Neural crest cell (in vitro differentiated cells): ENCODE results near the gene BICDL2. TPM values are rescaled to one million over a fixed set of nuclear protein-coding genes. Genes with fewer than 3 reads are reported as not detected.

ENCODE experiments used
- DNase-seq: peaks from one replicate; pipeline ENCODE4 v3.0.0; 2021; ENCODE audit warnings: low read depth, mixed read lengths, low spot score
- H3K27ac Mint-ChIP-seq: one replicate; pipeline ENCODE4 v1.8.0; 2021; ENCODE audit warnings: mild to moderate bottlenecking, mixed read lengths; ENCODE audit not compliant: unreplicated experiment
- H3K27me3 Mint-ChIP-seq: 2 replicates; pipeline ENCODE4 v1.8.0; 2021; ENCODE audit warnings: low read depth, mild to moderate bottlenecking, mixed read lengths
- H3K36me3 Mint-ChIP-seq: 2 replicates; pipeline ENCODE4 v1.8.0; 2021; ENCODE audit warnings: low read depth, mild to moderate bottlenecking, mixed read lengths
- H3K4me1 Mint-ChIP-seq: 2 replicates; pipeline ENCODE4 v1.8.0; 2021; ENCODE audit warnings: mixed read lengths
- H3K4me3 Mint-ChIP-seq: one replicate; pipeline ENCODE4 v1.8.0; 2021; ENCODE audit warnings: mild to moderate bottlenecking, mixed read lengths
- H3K9me3 Mint-ChIP-seq: 2 replicates; pipeline ENCODE4 v1.8.0; 2021; ENCODE audit warnings: mixed read lengths
- total RNA-seq: library from RNA; stranded (reverse); gene quantifications from 2 replicates; pipeline ENCODE4 v1.2.1, GENCODE V29; 2021
- TF ChIP-seq, protein P1 (sequence below): fragments of 200-600 bp; sonication (generic); conservative IDR thresholded peaks from 2 replicates; pipeline ENCODE4 v1.5.0; 2021; ENCODE audit warnings: antibody characterized with exemption, mild to moderate bottlenecking

BICDL2 gene
- total RNA-seq, 1 donor from 2014 or later: not detected

DNA sequence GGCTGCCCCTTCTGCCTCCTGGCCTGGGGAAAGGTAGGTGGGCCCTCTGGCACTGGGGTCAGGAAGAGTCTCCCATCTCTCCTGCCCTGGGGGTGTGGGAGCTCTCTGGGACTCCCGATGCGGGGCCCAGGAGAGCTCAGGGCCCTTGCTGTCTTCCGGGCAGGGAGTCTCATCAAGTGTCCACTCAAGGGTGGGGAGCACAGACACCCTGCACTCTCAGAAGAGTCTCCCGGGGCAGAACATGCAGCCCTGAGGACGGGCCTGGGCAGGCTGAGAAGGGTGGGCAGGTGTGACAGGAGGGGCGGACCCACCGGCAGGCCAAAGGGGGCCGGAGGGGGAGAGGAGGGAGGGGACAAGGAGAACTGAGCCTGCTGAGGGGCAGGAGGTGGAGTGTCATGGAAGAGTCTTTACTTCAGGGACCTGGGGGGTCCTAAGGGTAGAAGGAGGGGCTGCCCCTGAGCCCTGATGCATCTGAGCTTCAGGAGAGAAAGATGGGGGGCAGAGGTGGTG, 48.1 kb downstream of the BICDL2 start:
- H3K4me1 Mint-ChIP-seq: no peaks in the 10 kb centered on the region
- H3K27me3 Mint-ChIP-seq: peaks cover 4% of the 10 kb centered on the region
- TF ChIP-seq, protein P1, sequence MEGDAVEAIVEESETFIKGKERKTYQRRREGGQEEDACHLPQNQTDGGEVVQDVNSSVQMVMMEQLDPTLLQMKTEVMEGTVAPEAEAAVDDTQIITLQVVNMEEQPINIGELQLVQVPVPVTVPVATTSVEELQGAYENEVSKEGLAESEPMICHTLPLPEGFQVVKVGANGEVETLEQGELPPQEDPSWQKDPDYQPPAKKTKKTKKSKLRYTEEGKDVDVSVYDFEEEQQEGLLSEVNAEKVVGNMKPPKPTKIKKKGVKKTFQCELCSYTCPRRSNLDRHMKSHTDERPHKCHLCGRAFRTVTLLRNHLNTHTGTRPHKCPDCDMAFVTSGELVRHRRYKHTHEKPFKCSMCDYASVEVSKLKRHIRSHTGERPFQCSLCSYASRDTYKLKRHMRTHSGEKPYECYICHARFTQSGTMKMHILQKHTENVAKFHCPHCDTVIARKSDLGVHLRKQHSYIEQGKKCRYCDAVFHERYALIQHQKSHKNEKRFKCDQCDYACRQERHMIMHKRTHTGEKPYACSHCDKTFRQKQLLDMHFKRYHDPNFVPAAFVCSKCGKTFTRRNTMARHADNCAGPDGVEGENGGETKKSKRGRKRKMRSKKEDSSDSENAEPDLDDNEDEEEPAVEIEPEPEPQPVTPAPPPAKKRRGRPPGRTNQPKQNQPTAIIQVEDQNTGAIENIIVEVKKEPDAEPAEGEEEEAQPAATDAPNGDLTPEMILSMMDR: no peak
- no peak for DNase-seq
- H3K9me3 Mint-ChIP-seq: no peaks in the 10 kb centered on the region
- no peak overlapping the region for H3K27ac Mint-ChIP-seq
- no peaks in the 10 kb centered on the region for H3K36me3 Mint-ChIP-seq
- no peak overlapping the region for H3K4me3 Mint-ChIP-seq

DNA sequence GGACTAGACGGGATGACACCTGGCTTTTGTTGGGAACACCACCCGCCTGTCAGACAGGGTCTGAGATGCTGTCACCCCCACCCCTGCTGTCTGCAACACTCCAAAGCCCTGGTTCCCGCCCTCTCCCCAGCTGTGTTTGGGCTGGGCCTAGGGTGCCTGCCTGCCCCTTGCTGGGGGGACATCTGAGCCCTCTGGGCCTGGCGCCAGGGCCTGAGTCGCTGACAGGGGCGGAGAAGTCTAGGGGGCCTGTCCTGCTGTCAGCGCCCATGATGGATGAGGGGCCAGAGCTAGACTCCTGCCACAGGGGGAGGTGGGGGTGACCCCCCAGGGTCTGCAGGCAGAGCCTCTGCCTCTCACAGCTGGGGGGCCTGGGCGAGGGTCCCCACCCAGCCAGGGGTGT, 48.9 kb downstream of the BICDL2 start:
- Mint-ChIP-seq H3K9me3 (no peaks in the 10 kb centered on the region), H3K4me3 (no peak overlapping the region), H3K27ac (no peak overlapping the region), H3K4me1 (no peaks in the 10 kb centered on the region), H3K27me3 (peaks cover 6% of the 10 kb centered on the region), H3K36me3 (no peaks in the 10 kb centered on the region)
- DNase-seq: no peak
- TF ChIP-seq, protein P1: no peak

DNA sequence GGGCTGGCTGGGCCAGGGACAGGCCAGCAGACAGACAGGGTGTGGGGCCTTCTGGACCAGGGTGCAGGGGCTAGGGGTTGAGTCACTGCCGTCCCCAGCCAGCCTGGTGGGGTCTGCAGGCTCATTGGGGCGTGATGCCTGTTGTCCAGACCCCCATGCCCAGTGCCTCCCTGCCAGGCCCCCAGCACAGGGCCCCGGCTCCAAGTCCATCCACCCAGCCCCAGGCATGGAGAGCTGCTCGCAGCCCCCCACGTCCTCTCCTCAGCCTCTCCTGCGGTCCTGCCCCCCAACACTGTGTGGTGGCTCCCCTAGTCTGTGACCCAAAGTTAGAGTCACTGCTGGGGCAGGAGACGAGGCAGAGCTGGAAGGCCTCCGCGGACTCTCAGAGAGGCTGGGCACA, 49.5 kb downstream of the BICDL2 start:
- H3K4me3 Mint-ChIP-seq: no peak overlapping the region
- no peaks in the 10 kb centered on the region for H3K4me1 Mint-ChIP-seq
- H3K9me3 Mint-ChIP-seq: no peaks in the 10 kb centered on the region
- H3K36me3 Mint-ChIP-seq: no peaks in the 10 kb centered on the region
- DNase-seq: no peak
- no peak overlapping the region for H3K27ac Mint-ChIP-seq
- TF ChIP-seq, protein P1: no peak
- H3K27me3 Mint-ChIP-seq: peaks cover 7% of the 10 kb centered on the region

DNA sequence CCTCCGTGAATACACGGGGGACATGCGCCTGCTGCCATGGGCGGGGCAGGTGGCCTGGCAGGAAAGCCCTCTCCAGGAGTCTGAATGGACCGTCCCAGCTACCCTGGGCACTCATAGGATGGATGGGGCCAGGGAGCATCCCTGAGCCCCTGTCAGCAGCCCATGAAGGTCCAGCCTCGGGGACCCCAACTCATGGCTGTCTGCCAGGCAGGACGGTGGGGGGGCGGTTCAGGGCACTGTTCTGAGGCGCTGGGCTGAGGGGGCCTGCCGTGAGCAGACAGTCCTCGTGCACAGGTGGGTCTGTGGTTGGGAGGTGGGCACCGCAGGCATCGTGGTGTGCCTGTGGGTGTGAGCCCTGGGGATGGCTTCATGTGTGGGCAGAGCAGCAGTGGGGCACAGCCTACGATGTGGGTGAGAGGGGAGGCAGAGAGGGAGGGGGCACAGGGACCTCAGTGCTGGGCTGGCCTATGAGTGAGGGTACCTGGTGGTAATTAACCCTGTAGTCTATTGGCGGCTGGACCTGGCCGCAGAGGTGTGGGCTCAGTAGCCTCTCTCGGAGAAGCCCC, 50.0 kb downstream of the BICDL2 start:
- TF ChIP-seq, protein P1: no peak
- Mint-ChIP-seq H3K27me3 (peaks cover 9% of the 10 kb centered on the region), H3K4me3 (no peak overlapping the region), H3K9me3 (no peaks in the 10 kb centered on the region), H3K36me3 (no peaks in the 10 kb centered on the region), H3K27ac (no peak overlapping the region), H3K4me1 (peaks cover 2% of the 10 kb centered on the region)
- no peak for DNase-seq

DNA sequence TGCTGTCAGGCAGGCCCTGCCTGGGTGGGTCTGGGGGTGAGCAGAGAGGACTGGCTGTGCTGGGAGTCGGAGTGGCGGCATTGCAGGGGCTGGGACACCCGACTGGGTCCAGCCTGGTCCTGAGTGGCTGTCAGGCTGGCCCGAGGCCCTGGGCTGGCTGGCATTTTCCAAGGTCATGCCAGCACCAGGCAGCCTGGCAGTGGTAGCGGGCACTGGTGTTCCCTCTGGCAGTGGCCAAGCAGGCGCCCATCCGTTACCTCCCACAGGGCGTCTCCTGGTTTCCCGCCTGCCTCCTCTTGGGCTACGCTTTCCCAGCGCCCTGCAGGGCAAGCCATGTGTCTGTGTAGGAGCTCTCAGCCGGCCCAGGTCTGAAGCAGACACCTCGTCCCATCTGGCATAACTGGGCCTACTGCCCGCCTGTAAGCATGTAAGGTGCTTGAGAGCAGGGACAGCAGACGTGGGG, 50.8 kb downstream of the BICDL2 start:
- Mint-ChIP-seq H3K4me1 (peaks cover 10% of the 10 kb centered on the region), H3K36me3 (no peaks in the 10 kb centered on the region), H3K27me3 (peaks cover 15% of the 10 kb centered on the region), H3K9me3 (no peaks in the 10 kb centered on the region), H3K27ac (no peak overlapping the region), H3K4me3 (no peak overlapping the region)
- no peak for DNase-seq
- TF ChIP-seq, protein P1: no peak
